Measurements from ENCODE around the gene KLC3.

Gene KLC3

DNA sequence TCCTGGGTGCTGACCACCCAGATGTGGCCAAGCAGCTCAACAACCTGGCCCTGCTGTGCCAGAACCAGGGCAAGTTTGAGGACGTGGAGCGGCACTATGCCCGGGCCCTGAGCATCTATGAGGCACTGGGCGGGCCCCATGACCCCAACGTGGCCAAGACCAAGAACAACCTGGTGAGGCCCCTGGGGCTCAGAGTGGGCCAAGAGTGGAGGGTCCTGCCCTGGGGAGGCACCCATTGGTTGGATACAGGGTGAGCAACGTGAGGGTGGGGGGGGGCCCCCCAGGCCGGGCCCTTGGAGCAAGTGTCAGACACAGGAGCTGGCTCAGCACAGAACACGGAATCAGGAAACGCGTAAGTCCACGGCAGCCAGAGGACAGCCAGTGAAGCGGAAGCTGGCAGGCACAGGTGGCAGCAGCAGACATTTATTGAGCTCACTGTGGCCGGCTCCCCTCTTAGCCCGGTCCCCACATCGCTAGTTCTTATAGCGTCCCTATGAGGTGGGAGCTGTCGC, 8.9 kb downstream of the KLC3 start:
- no peak for DNase-seq

- DNase-seq, result no peak
Observed at GRCh38 chr19:45350477-45351058, 10.0 kb downstream of the KLC3 start.

DNA sequence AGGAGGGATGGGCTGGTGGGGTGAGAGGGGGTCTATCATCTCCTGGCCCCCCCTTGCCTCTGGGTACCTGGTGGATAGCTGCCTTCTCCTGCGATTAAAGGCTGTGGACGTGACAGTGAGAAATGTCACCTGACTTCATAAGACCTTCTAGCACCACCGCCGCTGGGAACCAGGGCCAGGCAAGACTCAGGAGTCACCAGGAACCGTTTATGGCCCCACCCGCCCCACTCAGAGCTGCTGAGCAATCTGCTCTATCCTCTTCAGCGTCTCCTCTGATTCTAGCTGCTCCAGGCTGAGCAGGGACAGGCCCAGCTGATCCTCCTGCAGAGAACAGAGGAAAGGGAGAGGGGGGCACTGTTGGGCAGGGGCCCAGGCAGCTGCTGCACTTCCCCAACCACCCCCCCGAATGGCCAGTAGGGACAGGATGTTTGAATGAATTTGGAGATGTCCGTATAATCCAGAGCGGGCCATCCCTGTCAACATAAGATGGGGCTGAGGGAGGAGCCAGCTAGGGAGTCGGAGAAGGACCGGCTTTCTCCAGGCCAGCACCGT, 10.9 kb downstream of the KLC3 start:
- DNase-seq, result no peak

- no peak for DNase-seq
Observed at GRCh38 chr19:45352062-45352461, 11.5 kb downstream of the KLC3 start.

- no peak for DNase-seq
Observed at GRCh38 chr19:45352471-45352870, 11.9 kb downstream of the KLC3 start.

GRCh38 chr19:45352914-45353796, 12.6 kb downstream of the KLC3 start:
- DNase-seq, result no peak

GRCh38 chr19:45354241-45354842, 13.8 kb downstream of the KLC3 start:
- no peak for DNase-seq

DNA sequence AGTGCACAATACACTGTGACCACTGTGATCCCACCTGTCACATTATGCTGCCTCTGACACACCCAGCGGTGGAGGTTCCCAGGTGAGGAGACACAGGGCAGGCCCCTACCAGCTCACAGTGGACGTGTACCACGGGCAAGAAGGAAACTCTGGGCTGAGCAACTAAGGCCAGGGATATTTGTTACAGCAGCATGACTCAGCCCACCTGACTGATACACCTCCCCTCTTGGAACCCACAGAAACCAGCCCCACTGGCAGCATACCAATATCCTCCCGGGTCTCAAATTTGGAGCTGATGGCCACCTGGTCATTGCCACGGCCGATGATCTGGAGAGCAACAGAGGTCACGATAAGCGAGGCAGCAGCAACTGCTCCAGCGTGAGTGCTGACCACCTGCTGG, 14.9 kb downstream of the KLC3 start:
- no peak for DNase-seq

- no peak for DNase-seq
Observed at GRCh38 chr19:45355910-45356309, 15.4 kb downstream of the KLC3 start.

GRCh38 chr19:45356760-45357444, 16.4 kb downstream of the KLC3 start:
- no peak for DNase-seq

- no peak for DNase-seq
Observed at GRCh38 chr19:45357445-45357783, 16.9 kb downstream of the KLC3 start.

- no peak for DNase-seq
Observed at GRCh38 chr19:45358213-45358792, 17.8 kb downstream of the KLC3 start.

GRCh38 chr19:45361608-45362007, 21.1 kb downstream of the KLC3 start:
- DNase-seq, result no peak

GRCh38 chr19:45362291-45362690, 21.7 kb downstream of the KLC3 start:
- no peak for DNase-seq

DNA sequence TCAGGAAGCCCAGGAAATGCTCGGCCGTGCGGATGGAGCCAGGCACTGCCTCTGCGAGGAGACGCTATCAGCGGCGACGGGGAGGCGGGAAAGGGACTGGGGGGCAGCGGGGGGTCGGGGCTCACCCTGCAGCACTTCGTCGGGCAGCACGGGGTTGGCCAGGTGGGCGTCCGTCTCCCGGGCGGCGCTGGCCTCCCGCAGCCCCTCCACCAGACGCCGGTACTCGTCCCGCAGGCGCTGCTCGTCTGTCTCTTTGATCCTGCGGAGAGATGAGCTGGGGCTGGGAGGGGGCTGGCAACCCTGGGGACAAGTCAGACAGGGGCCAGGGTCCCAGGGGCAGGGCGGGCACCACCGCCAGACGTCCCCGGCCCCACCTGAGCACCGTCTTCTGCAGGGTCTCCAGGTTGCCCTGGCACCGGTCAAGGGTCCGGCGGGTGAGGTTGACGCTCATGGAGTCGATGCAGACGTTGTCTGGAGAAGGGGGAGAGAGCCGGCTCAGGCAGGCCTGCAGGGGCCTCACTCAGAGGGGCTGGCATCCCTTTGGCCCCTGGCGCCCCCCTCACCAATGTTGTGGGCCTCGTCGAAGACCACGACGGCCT, 23.4 kb downstream of the KLC3 start:
- no peak for DNase-seq

- no peak for DNase-seq
Observed at GRCh38 chr19:45364696-45365095, 24.1 kb downstream of the KLC3 start.

GRCh38 chr19:45368127-45368526, 27.6 kb downstream of the KLC3 start:
- DNase-seq, result no peak

DNA sequence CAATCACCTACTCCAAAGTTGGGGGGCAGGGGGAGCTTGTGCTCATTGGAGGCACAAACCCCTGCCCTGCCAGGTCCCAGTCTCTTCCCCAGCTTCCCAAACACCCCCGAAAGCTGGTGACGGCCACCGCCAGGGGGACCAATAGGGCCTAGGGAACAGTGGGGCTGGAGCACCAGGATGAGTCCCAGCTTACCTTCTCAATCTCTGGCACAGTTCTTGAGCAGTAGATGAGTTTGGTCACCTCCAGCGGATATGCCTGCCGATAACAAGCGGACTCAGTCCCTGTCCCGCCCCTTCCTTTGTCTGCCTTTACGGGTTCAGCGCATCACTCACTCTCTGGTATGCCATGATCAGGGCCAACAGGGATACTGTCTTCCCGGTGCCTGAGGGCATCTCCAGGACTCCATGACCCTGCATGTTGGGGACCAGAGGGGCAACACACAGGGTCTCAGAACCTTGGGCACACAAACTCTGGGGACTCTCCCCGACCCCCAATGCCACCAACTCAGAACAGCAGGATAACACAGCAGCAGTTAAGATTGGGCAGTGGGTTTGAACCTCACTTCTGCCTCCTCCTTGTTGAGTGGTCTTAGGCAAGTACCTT, 28.3 kb downstream of the KLC3 start:
- DNase-seq, result no peak

DNA sequence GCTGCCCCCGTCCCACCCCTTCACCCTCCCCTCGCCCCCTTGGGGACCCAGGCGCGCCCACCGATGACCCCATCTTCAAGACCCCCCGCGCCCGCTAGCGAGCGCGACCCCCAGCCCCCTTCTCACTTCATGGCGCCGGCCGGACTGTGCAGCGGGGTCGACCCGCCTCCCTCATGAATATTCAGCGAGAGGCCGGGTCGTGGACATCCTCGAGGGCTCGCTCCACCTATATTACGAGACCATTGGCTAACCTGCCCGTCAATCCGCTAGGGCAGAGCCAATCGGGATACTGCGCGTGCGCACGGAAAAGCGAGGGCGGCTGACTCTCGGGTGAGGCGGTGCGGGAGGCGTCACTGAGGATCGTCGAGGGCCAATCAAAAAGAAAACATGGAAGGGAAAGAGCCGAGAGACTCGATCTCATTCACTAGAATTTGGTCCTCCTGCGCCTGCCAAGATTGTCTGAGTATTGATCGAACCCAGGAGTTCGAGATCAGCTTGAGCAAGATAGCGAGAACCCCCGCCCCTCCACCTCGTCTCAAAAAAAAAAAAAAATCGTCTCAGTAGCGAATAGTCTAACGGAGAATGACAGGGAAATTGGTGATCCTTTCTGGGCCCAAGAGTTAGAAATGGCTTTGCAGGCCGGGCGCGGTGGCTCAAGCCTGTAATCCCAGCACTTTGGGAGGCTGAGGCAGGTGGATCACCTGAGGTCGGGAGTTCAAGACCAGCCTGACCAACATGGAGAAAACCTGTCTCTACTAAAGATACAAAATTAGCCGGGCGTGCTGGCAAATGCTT, 30.1 kb downstream of the KLC3 start, which contains the start of gene ERCC2:
Gene ERCC2 (minus strand): TSS at position 164 of the 795 bp plus-strand sequence. CDS start 33 bp downstream, at position 131.
- peak; percentile 98 for DNase-seq

DNA sequence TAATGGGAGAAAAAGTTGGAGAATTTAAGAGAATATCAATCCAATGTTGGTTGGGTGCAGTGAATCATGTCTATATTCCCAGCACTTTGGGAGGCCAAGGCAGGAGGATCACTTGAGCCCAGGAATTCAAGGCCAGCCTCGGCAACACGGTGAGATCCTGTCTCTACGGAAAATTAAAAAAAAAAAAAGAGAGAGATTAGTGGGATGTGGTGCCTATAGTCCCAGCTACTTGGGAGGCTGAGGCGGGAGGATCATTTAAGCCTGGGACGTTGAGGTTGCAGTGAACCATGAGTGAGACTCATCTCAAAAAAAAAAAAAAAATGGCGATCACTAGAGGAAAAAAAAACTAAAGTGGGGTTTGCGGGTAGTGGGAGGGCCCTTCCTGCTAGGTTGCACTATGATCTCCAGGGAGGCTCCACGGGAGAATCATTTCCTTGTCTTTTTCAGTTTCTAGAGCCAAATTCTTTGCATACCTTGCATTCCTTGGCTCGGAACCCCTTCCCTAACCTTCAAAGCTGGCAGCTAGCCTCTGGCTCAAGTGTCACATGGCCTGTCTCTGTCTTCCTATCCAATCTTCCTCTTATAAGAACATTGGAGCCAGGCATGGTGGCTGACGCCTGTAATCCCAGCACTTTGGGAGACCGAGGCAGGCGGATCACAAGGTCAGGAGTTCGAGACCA, 35.6 kb downstream of the KLC3 start:
- DNase-seq, result peak; percentile 34
